Thyroid gland (tissue), 4 donors: ENCODE measurements around the gene CLMN.

Experiments
- POLR2A ChIP-seq, 2 donors: fragments of 450-650 bp; IDR thresholded peaks; one replicate each; pipeline ENCODE4 v1.6.1; 2017; ENCODE audit warnings: antibody characterized with exemption in 2 of 2, mild to moderate bottlenecking in 2 of 2, moderate library complexity in 1 of 2
- TF ChIP-seq, protein P1 (sequence below), 6 experiments: fragments of 200-600 bp in 3 of 6; fragments of 450-650 bp in 3 of 6; sonication (generic) in 3 of 6; IDR thresholded peaks; one replicate each; pipeline ENCODE4 v1.5.1; 2016 to 2019; ENCODE audit warnings: antibody characterized with exemption in 6 of 6, mild to moderate bottlenecking in 2 of 6, inconsistent platforms in 1 of 6, moderate library complexity in 1 of 6

DNA sequence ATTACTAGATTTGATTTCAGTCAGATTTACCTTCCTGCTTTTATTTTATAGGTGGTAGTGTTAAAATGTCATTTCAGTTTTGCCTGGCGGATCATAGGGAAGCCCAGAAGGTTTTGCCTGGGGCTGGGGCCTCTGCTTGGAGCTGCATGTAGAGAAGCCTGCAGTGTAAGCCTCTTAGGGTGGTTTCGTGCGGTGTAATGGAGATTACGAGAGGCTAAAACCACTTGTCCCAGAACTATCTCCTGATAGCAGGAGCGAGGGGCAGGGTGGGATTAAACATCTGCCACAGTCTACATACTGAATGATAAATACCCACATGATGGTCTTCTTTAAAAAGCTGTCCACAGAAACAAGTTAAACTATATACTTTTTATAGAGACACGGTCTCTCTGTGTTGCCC, 127.4 kb downstream of the CLMN start:
- TF ChIP-seq, protein P1, sequence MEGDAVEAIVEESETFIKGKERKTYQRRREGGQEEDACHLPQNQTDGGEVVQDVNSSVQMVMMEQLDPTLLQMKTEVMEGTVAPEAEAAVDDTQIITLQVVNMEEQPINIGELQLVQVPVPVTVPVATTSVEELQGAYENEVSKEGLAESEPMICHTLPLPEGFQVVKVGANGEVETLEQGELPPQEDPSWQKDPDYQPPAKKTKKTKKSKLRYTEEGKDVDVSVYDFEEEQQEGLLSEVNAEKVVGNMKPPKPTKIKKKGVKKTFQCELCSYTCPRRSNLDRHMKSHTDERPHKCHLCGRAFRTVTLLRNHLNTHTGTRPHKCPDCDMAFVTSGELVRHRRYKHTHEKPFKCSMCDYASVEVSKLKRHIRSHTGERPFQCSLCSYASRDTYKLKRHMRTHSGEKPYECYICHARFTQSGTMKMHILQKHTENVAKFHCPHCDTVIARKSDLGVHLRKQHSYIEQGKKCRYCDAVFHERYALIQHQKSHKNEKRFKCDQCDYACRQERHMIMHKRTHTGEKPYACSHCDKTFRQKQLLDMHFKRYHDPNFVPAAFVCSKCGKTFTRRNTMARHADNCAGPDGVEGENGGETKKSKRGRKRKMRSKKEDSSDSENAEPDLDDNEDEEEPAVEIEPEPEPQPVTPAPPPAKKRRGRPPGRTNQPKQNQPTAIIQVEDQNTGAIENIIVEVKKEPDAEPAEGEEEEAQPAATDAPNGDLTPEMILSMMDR (IDR thresholded peaks at IDR 0.05) = no peak
- no peak for TF ChIP-seq POLR2A (IDR thresholded peaks at IDR 0.05)
